ENCODE measurements around the gene EIF6. TPM values are rescaled to one million over a fixed set of nuclear protein-coding genes. Genes with fewer than 3 reads are reported as not detected.
A peak's percentile ranks its signal among the peaks of the same experiment; 100 is the strongest.

The EIF6 gene
- total and polyA plus RNA-seq, 9 of the 15 experiments (the other 6 are each of a cell fraction or from before 2014, with no cell fraction given) = 165 to 832 (median 229) TPM

DNA sequence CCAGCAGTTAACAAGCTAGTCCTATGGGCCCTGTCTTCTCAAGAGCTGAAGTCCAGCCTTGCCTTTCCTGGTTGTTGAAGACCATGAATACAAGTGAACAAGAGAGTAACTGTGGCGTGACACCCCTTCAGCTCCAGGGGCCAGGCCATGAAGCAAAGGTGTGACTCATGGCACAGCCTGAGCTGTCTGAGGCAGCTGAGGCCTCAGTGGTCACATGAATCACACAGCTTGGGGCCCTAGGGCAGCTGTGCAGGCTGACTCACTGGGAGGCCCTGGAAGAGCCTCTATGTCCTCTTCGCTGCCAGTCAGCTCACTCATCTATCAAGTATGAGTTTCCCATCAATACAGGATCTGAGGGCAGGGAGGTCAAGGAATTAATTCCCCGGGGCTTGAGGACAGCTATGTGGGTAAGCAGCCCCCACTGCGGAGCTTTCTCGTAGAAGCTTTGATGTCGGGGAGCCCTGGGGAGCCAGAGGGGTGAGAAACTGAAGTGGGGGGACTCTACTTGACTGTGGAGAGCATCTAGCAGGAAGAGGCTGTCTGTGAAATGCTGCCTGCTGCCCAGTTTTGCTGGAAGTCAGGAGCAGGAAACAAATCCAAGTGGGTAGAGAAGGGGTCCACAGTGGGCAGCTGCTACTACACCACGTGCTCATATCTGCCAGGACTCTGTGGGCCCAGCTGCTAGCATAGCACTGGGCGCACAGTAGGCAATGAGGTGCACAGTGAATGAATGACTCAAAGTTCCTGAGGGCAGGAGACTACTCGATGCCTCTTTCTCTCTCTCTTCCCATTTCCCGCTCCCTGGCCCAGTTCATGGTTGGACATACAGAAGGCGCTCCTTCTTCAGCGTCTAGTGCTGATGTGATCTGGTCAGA is 21.3 kb upstream of the EIF6 start (continued):
- TF ChIP-seq ARID2 (IDR thresholded peaks at IDR 0.05) = no peak
- TF ChIP-seq NFATC3 (IDR thresholded peaks at IDR 0.05) = no peak
- no peak for TF ChIP-seq LCOR (CRISPR knock-in tag; IDR thresholded peaks at IDR 0.05)
- TF ChIP-seq DPF2 (IDR thresholded peaks at IDR 0.05) = peak; percentile 69
- TF ChIP-seq JUN (IDR thresholded peaks at IDR 0.05; ENCODE audit: borderline replicate concordance, low read depth, low read length) = peak; percentile 92
- no peak for TF ChIP-seq JUN (CRISPR knock-in tag; IDR thresholded peaks at IDR 0.05; ENCODE audit: borderline replicate concordance)
- TF ChIP-seq TOE1 (IDR thresholded peaks at IDR 0.05; ENCODE audit: borderline replicate concordance) = peak; percentile 62
- no peak for TF ChIP-seq TOE1 (CRISPR knock-in tag; IDR thresholded peaks at IDR 0.05; ENCODE audit: borderline replicate concordance, low read depth)
- TF ChIP-seq EHMT2 (IDR thresholded peaks at IDR 0.05) = no peak
- TF ChIP-seq TAF9B (IDR thresholded peaks at IDR 0.05; ENCODE audit: partially characterized antibody) = peak; percentile 71
- TF ChIP-seq MEIS2 (IDR thresholded peaks at IDR 0.05; ENCODE audit: partially characterized antibody) = peak; percentile 60
- TF ChIP-seq NBN (IDR thresholded peaks at IDR 0.05; ENCODE audit: low read depth) = no peak
- TF ChIP-seq, protein P1, sequence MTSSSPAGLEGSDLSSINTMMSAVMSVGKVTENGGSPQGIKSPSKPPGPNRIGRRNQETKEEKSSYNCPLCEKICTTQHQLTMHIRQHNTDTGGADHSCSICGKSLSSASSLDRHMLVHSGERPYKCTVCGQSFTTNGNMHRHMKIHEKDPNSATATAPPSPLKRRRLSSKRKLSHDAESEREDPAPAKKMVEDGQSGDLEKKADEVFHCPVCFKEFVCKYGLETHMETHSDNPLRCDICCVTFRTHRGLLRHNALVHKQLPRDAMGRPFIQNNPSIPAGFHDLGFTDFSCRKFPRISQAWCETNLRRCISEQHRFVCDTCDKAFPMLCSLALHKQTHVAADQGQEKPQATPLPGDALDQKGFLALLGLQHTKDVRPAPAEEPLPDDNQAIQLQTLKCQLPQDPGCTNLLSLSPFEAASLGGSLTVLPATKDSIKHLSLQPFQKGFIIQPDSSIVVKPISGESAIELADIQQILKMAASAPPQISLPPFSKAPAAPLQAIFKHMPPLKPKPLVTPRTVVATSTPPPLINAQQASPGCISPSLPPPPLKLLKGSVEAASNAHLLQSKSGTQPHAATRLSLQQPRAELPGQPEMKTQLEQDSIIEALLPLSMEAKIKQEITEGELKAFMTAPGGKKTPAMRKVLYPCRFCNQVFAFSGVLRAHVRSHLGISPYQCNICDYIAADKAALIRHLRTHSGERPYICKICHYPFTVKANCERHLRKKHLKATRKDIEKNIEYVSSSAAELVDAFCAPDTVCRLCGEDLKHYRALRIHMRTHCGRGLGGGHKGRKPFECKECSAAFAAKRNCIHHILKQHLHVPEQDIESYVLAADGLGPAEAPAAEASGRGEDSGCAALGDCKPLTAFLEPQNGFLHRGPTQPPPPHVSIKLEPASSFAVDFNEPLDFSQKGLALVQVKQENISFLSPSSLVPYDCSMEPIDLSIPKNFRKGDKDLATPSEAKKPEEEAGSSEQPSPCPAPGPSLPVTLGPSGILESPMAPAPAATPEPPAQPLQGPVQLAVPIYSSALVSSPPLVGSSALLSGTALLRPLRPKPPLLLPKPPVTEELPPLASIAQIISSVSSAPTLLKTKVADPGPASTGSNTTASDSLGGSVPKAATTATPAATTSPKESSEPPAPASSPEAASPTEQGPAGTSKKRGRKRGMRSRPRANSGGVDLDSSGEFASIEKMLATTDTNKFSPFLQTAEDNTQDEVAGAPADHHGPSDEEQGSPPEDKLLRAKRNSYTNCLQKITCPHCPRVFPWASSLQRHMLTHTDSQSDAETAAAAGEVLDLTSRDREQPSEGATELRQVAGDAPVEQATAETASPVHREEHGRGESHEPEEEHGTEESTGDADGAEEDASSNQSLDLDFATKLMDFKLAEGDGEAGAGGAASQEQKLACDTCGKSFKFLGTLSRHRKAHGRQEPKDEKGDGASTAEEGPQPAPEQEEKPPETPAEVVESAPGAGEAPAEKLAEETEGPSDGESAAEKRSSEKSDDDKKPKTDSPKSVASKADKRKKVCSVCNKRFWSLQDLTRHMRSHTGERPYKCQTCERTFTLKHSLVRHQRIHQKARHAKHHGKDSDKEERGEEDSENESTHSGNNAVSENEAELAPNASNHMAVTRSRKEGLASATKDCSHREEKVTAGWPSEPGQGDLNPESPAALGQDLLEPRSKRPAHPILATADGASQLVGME (CRISPR knock-in tag; IDR thresholded peaks at IDR 0.05) = no peak
- TF ChIP-seq, protein P2, sequence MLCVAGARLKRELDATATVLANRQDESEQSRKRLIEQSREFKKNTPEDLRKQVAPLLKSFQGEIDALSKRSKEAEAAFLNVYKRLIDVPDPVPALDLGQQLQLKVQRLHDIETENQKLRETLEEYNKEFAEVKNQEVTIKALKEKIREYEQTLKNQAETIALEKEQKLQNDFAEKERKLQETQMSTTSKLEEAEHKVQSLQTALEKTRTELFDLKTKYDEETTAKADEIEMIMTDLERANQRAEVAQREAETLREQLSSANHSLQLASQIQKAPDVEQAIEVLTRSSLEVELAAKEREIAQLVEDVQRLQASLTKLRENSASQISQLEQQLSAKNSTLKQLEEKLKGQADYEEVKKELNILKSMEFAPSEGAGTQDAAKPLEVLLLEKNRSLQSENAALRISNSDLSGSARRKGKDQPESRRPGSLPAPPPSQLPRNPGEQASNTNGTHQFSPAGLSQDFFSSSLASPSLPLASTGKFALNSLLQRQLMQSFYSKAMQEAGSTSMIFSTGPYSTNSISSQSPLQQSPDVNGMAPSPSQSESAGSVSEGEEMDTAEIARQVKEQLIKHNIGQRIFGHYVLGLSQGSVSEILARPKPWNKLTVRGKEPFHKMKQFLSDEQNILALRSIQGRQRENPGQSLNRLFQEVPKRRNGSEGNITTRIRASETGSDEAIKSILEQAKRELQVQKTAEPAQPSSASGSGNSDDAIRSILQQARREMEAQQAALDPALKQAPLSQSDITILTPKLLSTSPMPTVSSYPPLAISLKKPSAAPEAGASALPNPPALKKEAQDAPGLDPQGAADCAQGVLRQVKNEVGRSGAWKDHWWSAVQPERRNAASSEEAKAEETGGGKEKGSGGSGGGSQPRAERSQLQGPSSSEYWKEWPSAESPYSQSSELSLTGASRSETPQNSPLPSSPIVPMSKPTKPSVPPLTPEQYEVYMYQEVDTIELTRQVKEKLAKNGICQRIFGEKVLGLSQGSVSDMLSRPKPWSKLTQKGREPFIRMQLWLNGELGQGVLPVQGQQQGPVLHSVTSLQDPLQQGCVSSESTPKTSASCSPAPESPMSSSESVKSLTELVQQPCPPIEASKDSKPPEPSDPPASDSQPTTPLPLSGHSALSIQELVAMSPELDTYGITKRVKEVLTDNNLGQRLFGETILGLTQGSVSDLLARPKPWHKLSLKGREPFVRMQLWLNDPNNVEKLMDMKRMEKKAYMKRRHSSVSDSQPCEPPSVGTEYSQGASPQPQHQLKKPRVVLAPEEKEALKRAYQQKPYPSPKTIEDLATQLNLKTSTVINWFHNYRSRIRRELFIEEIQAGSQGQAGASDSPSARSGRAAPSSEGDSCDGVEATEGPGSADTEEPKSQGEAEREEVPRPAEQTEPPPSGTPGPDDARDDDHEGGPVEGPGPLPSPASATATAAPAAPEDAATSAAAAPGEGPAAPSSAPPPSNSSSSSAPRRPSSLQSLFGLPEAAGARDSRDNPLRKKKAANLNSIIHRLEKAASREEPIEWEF (CRISPR knock-in tag; IDR thresholded peaks at IDR 0.05) = no peak
- TF ChIP-seq, protein P3, sequence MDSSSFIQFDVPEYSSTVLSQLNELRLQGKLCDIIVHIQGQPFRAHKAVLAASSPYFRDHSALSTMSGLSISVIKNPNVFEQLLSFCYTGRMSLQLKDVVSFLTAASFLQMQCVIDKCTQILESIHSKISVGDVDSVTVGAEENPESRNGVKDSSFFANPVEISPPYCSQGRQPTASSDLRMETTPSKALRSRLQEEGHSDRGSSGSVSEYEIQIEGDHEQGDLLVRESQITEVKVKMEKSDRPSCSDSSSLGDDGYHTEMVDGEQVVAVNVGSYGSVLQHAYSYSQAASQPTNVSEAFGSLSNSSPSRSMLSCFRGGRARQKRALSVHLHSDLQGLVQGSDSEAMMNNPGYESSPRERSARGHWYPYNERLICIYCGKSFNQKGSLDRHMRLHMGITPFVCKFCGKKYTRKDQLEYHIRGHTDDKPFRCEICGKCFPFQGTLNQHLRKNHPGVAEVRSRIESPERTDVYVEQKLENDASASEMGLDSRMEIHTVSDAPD (CRISPR knock-in tag; IDR thresholded peaks at IDR 0.05) = no peak
- TF ChIP-seq BRF1 (IDR thresholded peaks at IDR 0.05; ENCODE audit: borderline replicate concordance, extremely low read depth, insufficient read length) = no peak

All from K562 (cell line).